ENCODE measurements around the gene TCERG1L. TPM values are rescaled to one million over a fixed set of nuclear protein-coding genes. Genes with fewer than 3 reads are reported as not detected.

TCERG1L gene
- polyA plus RNA-seq, 1 of the 3 experiments (the other 2 are of a cell fraction) = not detected

DNA sequence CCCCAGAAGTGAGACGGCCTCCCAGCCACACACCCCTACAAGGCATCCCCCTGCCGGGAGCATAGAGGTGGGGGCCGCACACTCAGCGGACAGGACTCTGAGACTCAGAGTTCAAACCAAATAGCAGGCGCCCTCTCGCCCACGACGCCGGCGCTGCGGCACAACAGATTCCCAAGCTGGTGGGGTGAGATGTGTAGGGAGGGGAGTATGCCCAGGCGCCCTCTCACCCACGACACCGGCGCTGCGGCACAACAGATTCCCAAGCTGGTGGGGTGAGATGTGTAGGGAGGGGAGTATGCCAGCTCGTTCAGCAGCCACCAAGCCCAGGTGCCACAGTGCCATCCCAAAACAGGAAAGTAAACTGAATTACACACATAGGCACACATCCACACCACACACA, 64.7 kb downstream of the TCERG1L start:
- DNase-seq = no peak
- Histone ChIP-seq H3K4me2 (no peak overlapping the region), H3K9me2 (no peaks in the 10 kb centered on the region), H3K4me1 (ENCODE audit: control insufficient read depth in 1 of 2, insufficient read depth in 2 of 2, low read depth in 1 of 2, low read length in 1 of 2) (no peaks in the 10 kb centered on the region; a peak in 1 of 4 replicates), H3K4me3 (ENCODE audit: low read depth in 2 of 2, low read length in 1 of 2) (no peak overlapping the region), H3K79me2 (ENCODE audit: insufficient read depth) (no peaks in the 10 kb centered on the region), H3K27ac (ENCODE audit: low read depth in 2 of 2, low read length in 1 of 2) (no peak overlapping the region), H3F3A (replicated peaks; ENCODE audit: insufficient read depth) (no peaks in the 10 kb centered on the region), H3K9me3 (no peaks in the 10 kb centered on the region), H3K9ac (no peak overlapping the region), H3K36me3 (replicated peaks in 1 of 2; ENCODE audit: control insufficient read depth in 1 of 2, insufficient read depth in 2 of 2, low read length in 1 of 2) (no peaks in the 10 kb centered on the region), H3K27me3 (ENCODE audit: insufficient read depth) (no peaks in the 10 kb centered on the region), H4K20me1 (ENCODE audit: insufficient read depth) (no peaks in the 10 kb centered on the region), H2AFZ (ENCODE audit: low read depth) (no peak overlapping the region)
- 68% methylated on average over 17 of the region's 17 CpGs for WGBS (ENCODE audit: low lambda C conversion rate)
- POLR2A ChIA-PET = no interaction called here
- TF ChIP-seq EZH2phosphoT487 (IDR thresholded peaks at IDR 0.05; ENCODE audit: borderline replicate concordance, low read depth) (no peak), RCOR1 (IDR thresholded peaks at IDR 0.05; ENCODE audit: low read length) (no peak), TCF12 (IDR thresholded peaks at IDR 0.05) (no peak), TAF1 (IDR thresholded peaks at IDR 0.05; ENCODE audit: borderline replicate concordance, low read depth, low read length) (no peak), NFIC (IDR thresholded peaks at IDR 0.05; ENCODE audit: borderline replicate concordance) (no peak), SIN3A (IDR thresholded peaks at IDR 0.05; ENCODE audit: borderline replicate concordance, low read depth, low read length) (no peak), RAD21 (IDR thresholded peaks at IDR 0.05; ENCODE audit: low read length) (no peak), CTCF (IDR thresholded peaks at IDR 0.05) (no peak), ELF1 (IDR thresholded peaks at IDR 0.05) (no peak), RXRA (IDR thresholded peaks at IDR 0.05; ENCODE audit: borderline replicate concordance, low read depth) (no peak), JUND (IDR thresholded peaks at IDR 0.05) (no peak), FOXM1 (IDR thresholded peaks at IDR 0.05; ENCODE audit: low read depth) (no peak)
- TF ChIP-seq, protein P1, sequence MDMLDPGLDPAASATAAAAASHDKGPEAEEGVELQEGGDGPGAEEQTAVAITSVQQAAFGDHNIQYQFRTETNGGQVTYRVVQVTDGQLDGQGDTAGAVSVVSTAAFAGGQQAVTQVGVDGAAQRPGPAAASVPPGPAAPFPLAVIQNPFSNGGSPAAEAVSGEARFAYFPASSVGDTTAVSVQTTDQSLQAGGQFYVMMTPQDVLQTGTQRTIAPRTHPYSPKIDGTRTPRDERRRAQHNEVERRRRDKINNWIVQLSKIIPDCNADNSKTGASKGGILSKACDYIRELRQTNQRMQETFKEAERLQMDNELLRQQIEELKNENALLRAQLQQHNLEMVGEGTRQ (IDR thresholded peaks at IDR 0.05; ENCODE audit: borderline replicate concordance, low read depth, low read length) = no peak
- CTCF ChIA-PET = no interaction called here

GRCh38 chr10:131246089-131246488, 65.4 kb downstream of the TCERG1L start:
- Histone ChIP-seq H4K20me1 (ENCODE audit: insufficient read depth) (no peaks in the 10 kb centered on the region), H3K27ac (ENCODE audit: low read depth in 2 of 2, low read length in 1 of 2) (no peak overlapping the region), H3K9ac (no peak overlapping the region), H3K4me3 (ENCODE audit: low read depth in 2 of 2, low read length in 1 of 2) (no peak overlapping the region), H3K4me1 (ENCODE audit: control insufficient read depth in 1 of 2, insufficient read depth in 2 of 2, low read depth in 1 of 2, low read length in 1 of 2) (no peaks in the 10 kb centered on the region; a peak in 1 of 4 replicates), H3K9me3 (no peaks in the 10 kb centered on the region), H2AFZ (ENCODE audit: low read depth) (no peak overlapping the region), H3K36me3 (replicated peaks in 1 of 2; ENCODE audit: control insufficient read depth in 1 of 2, insufficient read depth in 2 of 2, low read length in 1 of 2) (no peaks in the 10 kb centered on the region), H3K27me3 (ENCODE audit: insufficient read depth) (no peaks in the 10 kb centered on the region), H3K79me2 (ENCODE audit: insufficient read depth) (no peaks in the 10 kb centered on the region), H3K4me2 (no peak overlapping the region), H3F3A (replicated peaks; ENCODE audit: insufficient read depth) (no peaks in the 10 kb centered on the region), H3K9me2 (no peaks in the 10 kb centered on the region)
- WGBS (ENCODE audit: low lambda C conversion rate) = 28% methylated on average over 4 of the region's 4 CpGs
- POLR2A ChIA-PET = no interaction called here
- CTCF ChIA-PET = no interaction called here
- no peak for DNase-seq
- TF ChIP-seq EZH2phosphoT487 (IDR thresholded peaks at IDR 0.05; ENCODE audit: borderline replicate concordance, low read depth) = no peak
- TF ChIP-seq RAD21 (IDR thresholded peaks at IDR 0.05; ENCODE audit: low read length) = no peak
- no peak for TF ChIP-seq ZBTB33 (IDR thresholded peaks at IDR 0.05; ENCODE audit: borderline replicate concordance, low read depth)
- TF ChIP-seq NRF1 (IDR thresholded peaks at IDR 0.05; ENCODE audit: low read depth, low read length) = no peak
- TF ChIP-seq, protein P2, sequence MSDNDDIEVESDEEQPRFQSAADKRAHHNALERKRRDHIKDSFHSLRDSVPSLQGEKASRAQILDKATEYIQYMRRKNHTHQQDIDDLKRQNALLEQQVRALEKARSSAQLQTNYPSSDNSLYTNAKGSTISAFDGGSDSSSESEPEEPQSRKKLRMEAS (IDR thresholded peaks at IDR 0.05; ENCODE audit: low read depth) = no peak
- no peak for TF ChIP-seq MEF2A (IDR thresholded peaks at IDR 0.05; ENCODE audit: borderline replicate concordance, low read depth)
- TF ChIP-seq SMC3 (IDR thresholded peaks at IDR 0.05; ENCODE audit: low read depth, low read length) = no peak
- no peak for TF ChIP-seq TEAD4 (IDR thresholded peaks at IDR 0.05; ENCODE audit: borderline replicate concordance, insufficient read depth)
- TF ChIP-seq, protein P1 (IDR thresholded peaks at IDR 0.05; ENCODE audit: borderline replicate concordance, low read depth, low read length) = no peak
- no peak for TF ChIP-seq GABPA (IDR thresholded peaks at IDR 0.05; ENCODE audit: low read depth)
- TF ChIP-seq TCF12 (IDR thresholded peaks at IDR 0.05) = no peak
- no peak for TF ChIP-seq POLR2AphosphoS5 (IDR thresholded peaks at IDR 0.05; ENCODE audit: low read depth, low read length)
- TF ChIP-seq PBX3 (IDR thresholded peaks at IDR 0.05) = no peak
- TF ChIP-seq JUND (IDR thresholded peaks at IDR 0.05) = no peak
- no peak for TF ChIP-seq ELF1 (IDR thresholded peaks at IDR 0.05)
- no peak for TF ChIP-seq RFX5 (IDR thresholded peaks at IDR 0.05; ENCODE audit: low read length)
